Natural killer cell treated with Interleukin-12 subunit alpha and Interleukin-12 subunit beta and Interleukin-15 and Interleukin-18, amount 100 ng/mL, for 72 hours (primary cell): ENCODE measurements around the gene FYB1. TPM values are rescaled to one million over a fixed set of nuclear protein-coding genes. Genes with fewer than 3 reads are reported as not detected.

Source experiments
- ATAC-seq, 2 donors: fragments of 150-1000 bp; cut with Tn5 transposase in 1 of 2; sonication (Bioruptor Pico), chemical (Tn5 transposase) in 1 of 2; 2 replicates each; pipeline ENCODE4 v1.10.0; 2021
- DNase-seq: peaks from one replicate; pipeline ENCODE4 v3.0.0; 2022; ENCODE audit warnings: low spot score
- H3K27ac Mint-ChIP-seq, 2 donors: 1 replicate in 1 of 2; 2 replicates in 1 of 2; pipeline ENCODE4 v1.8.0; 2022; ENCODE audit warnings: mixed read lengths in 2 of 2, mild to moderate bottlenecking in 1 of 2, moderate library complexity in 1 of 2
- H3K27me3 Mint-ChIP-seq, 2 donors: 1 replicate in 1 of 2; 2 replicates in 1 of 2; pipeline ENCODE4 v1.8.0; 2022; ENCODE audit warnings: mixed read lengths in 2 of 2
- H3K36me3 Mint-ChIP-seq: one replicate; pipeline ENCODE4 v1.8.0; 2022; ENCODE audit warnings: mixed read lengths
- H3K4me1 Mint-ChIP-seq, 2 donors: 1 replicate in 1 of 2; 2 replicates in 1 of 2; pipeline ENCODE4 v1.8.0; 2022; ENCODE audit warnings: low read depth in 2 of 2, mixed read lengths in 2 of 2, mild to moderate bottlenecking in 1 of 2
- H3K4me3 Mint-ChIP-seq: one replicate; pipeline ENCODE4 v1.8.0; 2022; ENCODE audit warnings: mixed read lengths
- H3K9me3 Mint-ChIP-seq: 2 replicates; pipeline ENCODE4 v1.8.0; 2022; ENCODE audit warnings: mixed read lengths
- total RNA-seq, 2 donors: library from RNA; stranded (reverse); gene quantifications; one replicate each; pipeline ENCODE4 v1.2.3, GENCODE V29; 2022

Gene FYB1
- total RNA-seq, 2 donors from 2014 or later = 71.9 to 72.8 TPM

DNA sequence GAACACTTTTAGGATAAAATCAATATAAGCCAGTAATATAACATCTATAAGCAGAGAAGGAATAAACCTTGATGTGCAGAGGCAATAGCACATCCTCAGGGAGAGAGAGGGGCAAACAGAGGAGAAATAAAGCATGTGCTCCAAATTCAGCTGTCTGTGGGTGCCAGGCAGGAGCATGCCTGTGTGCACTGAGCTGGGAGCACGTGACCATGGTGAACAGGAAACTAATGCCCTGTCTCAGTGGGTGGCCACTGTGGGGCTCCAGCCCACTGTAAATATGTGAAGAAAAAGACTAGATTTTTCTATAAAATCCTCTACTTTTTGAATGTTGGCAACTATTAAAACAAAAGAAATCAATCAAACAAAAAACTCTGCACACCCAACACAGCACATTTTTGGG is 55.3 kb downstream of the FYB1 start:
- Mint-ChIP-seq H3K27me3 (no peaks in the 10 kb centered on the region), H3K4me3 (peak overlapping the region; percentile 79), H3K36me3 (peaks cover 17% of the 10 kb centered on the region), H3K27ac (peak overlapping the region; percentile 91 to 92), H3K9me3 (peaks cover 8% of the 10 kb centered on the region), H3K4me1 (peaks cover 59 to 71% of the 10 kb centered on the region in 2 donors)
- ATAC-seq (peak; percentile 65 to 72), DNase-seq (no peak)

DNA sequence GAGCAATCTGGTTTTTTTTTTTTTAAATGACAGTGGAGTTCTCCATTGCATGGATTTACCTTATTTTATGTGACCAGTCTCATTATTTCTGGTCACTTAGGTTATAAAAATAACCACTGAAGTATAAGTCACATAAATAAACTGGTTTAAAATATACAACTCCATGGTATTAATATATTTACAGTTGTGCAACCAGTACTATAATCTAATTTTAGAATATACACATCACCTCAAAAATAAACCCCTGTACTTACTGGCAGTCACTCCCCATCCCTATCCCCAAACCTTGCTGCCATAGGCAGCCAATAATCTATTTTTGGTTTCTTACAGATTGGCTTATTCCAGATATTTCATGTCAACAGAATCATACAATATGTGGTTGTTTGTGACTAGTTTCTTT is 57.8 kb downstream of the FYB1 start:
- H3K36me3 Mint-ChIP-seq = peaks cover 26% of the 10 kb centered on the region
- H3K27me3 Mint-ChIP-seq = no peaks in the 10 kb centered on the region
- no peak for DNase-seq
- H3K27ac Mint-ChIP-seq = peak overlapping the region; percentile 1 to 2
- peak overlapping the region; percentile 36 for H3K4me3 Mint-ChIP-seq
- peaks cover 58 to 69% of the 10 kb centered on the region in 2 donors for H3K4me1 Mint-ChIP-seq
- peaks cover 8% of the 10 kb centered on the region for H3K9me3 Mint-ChIP-seq
- no peak for ATAC-seq

DNA sequence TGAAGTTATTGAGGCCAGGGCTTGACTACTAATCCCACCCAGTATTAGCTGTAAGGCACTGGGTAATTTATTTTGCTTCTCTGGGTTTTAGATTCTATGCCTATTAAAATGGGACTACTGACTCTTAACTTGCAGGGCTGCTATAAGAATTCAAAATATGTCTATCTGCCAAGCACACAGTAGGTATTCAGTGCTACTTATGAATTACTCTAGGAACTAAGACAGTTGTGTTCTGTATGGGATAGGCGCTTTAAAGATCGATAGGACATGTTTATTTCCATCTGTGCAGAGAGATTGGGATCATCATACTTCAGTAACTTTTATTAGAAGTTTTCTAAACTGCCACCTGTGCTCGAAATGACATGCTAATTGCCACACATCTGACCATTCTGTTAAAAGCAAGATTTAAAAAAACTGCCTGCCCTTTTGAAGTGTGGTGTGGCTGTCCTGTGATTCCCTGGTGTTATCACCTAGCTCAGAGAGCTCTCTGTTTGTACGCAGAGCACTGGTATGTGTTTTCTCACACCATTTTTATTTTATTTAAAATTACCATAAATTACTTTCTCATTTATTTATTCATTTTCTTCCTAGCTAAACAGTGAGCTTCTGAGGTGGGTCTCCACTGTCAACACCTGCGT is 58.7 kb downstream of the FYB1 start:
- Mint-ChIP-seq H3K4me1 (peaks cover 59 to 63% of the 10 kb centered on the region in 2 donors), H3K27ac (peak overlapping the region; percentile 1 to 2), H3K36me3 (peaks cover 26% of the 10 kb centered on the region), H3K9me3 (peaks cover 8% of the 10 kb centered on the region), H3K4me3 (peak overlapping the region; percentile 25), H3K27me3 (no peaks in the 10 kb centered on the region)
- DNase-seq (no peak), ATAC-seq (peak in 1 of 2 donors; percentile 71)

DNA sequence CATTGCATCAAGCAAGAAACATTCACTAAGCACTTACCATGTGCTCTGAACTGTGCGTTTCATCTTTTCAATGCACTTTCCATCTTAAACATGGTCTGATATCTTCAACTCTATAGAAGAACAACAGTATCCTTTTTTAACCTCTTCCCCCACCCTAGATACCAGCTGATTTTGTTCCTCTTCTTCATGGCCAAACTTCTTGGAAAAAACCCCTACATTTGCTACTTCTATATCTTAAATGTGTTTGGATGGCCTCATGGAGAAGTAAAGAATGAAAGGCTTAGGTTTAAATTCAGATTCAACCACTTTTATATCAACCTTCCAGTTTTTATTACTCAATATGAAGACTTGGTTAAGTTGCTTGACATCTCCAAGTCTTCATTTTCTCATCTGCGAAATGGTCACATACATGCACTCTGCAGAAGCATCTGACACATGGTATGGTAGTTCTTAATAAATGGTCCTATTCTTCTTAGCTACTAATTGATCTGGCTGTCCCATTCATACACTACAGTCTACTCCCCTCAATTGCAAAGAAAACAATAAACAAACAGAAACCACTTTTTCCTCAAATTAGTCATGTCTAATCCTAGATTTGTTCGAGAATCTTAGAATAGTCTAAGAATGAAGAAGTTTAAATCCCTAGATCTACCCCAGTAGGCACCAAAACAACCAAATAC is 59.4 kb downstream of the FYB1 start:
- ATAC-seq = no peak
- no peak for DNase-seq
- Mint-ChIP-seq H3K27me3 (no peaks in the 10 kb centered on the region), H3K4me1 (peaks cover 55 to 59% of the 10 kb centered on the region in 2 donors), H3K4me3 (peak overlapping the region; percentile 25), H3K27ac (peak overlapping the region; percentile 1 to 2), H3K9me3 (peaks cover under 1% of the 10 kb centered on the region), H3K36me3 (peaks cover 18% of the 10 kb centered on the region)

DNA sequence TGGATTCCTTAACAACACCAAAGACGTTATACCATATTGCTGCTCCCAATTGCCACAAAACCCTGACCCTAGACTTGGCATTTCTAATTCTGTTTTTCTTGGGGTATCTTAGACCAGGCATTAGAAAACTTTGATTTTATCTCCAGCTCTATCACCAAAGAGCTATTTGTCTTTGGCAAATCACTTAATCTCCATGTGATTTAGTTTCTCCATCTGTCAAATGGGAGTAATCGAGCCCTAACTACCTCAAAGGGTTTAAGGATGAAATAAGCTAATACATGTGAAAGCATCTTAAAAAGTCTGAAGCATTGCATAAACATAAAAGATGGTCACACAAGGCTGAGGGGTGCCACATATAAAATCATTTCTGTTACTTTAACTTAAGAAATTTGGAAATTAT is 60.6 kb downstream of the FYB1 start:
- Mint-ChIP-seq H3K27ac (no peak overlapping the region), H3K9me3 (no peaks in the 10 kb centered on the region), H3K36me3 (peaks cover 15% of the 10 kb centered on the region), H3K27me3 (no peaks in the 10 kb centered on the region), H3K4me1 (peaks cover 47 to 48% of the 10 kb centered on the region in 2 donors), H3K4me3 (no peak overlapping the region)
- ATAC-seq (no peak), DNase-seq (no peak)

DNA sequence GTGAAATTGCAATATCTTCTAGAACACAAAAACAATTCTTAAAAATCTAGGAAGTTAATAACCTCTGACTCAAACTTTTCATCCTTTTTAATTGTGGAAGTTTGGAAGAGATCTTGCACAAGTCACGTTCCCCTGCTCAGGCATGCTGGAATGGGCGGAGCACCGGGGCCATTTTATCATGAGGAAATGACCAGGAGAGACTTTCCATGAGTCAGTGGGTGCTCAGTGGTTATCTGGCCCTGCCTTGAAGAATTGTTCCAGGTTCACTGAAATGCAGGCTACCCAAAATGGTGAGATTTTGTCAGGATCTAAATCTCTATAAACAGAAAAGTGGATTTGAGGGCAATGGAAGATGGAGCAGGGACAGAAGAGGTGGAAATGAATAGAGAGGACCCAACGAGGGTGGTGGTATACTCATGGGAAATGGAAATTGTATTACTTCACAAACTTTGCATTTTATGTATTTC is 61.2 kb downstream of the FYB1 start:
- Mint-ChIP-seq H3K9me3 (no peaks in the 10 kb centered on the region), H3K4me3 (no peak overlapping the region), H3K36me3 (peaks cover 16% of the 10 kb centered on the region), H3K4me1 (peaks cover 45 to 47% of the 10 kb centered on the region in 2 donors), H3K27me3 (no peaks in the 10 kb centered on the region), H3K27ac (peak overlapping the region; percentile 13 to 76)
- DNase-seq (no peak), ATAC-seq (no peak)

DNA sequence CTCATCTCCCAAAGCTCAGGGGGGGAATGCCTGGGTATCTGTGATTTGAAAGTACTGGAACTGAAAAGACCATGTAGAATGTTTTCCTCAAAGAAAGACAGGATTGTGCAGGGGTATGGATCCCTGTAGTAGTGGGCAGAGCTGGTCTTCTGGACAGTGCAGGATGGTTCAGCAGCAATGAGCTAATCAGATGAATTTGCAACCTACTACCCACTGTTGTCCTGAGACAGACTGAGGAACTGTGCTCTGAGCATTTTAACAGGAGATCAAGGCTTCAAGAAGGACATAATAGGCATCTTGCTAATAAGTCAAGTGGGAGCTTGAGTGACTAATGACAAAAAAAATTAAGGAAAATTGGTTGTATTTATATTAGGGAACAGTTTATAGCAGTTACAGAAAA is 61.7 kb downstream of the FYB1 start:
- Mint-ChIP-seq H3K4me1 (peaks cover 47 to 52% of the 10 kb centered on the region in 2 donors), H3K36me3 (peaks cover 21% of the 10 kb centered on the region), H3K4me3 (no peak overlapping the region), H3K27ac (peak overlapping the region; percentile 13 to 76), H3K27me3 (no peaks in the 10 kb centered on the region), H3K9me3 (no peaks in the 10 kb centered on the region)
- ATAC-seq (no peak), DNase-seq (no peak)

DNA sequence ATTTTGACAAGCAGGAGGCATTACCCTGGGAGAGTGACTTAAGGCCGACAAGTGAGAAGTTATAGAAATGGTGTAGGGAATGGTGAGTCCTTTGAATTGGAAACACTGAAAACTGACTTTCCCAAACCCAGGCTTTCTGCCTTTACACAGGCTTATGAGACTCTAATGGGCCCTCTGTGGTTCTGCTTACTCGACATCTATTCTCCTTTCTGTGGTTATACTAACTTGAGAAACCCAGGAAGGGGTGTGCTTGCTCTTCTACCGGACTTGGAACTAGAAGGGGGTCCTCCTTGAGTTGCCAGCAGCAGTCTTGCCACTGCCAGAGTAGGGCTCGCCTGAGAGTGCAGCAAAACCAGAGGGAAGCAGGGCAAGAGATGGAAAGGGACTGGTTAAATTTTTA is 63.3 kb downstream of the FYB1 start:
- no peaks in the 10 kb centered on the region for H3K27me3 Mint-ChIP-seq
- H3K4me3 Mint-ChIP-seq = no peak overlapping the region
- ATAC-seq (no peak), DNase-seq (no peak)
- H3K27ac Mint-ChIP-seq = peak overlapping the region; percentile 16 to 66
- H3K9me3 Mint-ChIP-seq = no peaks in the 10 kb centered on the region
- H3K4me1 Mint-ChIP-seq = peaks cover 47 to 48% of the 10 kb centered on the region in 2 donors
- H3K36me3 Mint-ChIP-seq = peaks cover 23% of the 10 kb centered on the region

DNA sequence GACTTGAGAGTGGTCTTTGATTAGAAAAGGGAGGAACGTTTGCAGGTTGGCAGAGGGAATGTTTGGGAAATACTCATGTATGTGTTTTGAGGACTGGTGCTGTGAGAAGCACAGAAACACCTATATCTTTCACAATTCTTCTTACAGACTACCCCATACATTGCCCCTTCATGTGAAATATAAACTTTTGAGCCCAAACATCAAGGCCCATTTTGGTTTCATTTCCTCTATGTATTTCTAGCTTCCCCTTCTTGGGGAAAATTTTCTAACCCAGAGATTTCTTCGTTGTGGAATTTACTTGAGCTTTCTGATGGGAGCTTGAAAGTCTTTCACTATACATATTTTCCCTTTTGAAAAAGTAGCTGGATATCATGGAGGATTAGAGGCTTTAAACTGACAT is 67.6 kb downstream of the FYB1 start:
- Mint-ChIP-seq H3K4me3 (no peak overlapping the region), H3K27me3 (no peaks in the 10 kb centered on the region), H3K36me3 (peaks cover 14% of the 10 kb centered on the region), H3K27ac (peak overlapping the region; percentile 54 to 72), H3K4me1 (peaks cover 32 to 36% of the 10 kb centered on the region in 2 donors), H3K9me3 (no peaks in the 10 kb centered on the region)
- no peak for ATAC-seq
- no peak for DNase-seq

DNA sequence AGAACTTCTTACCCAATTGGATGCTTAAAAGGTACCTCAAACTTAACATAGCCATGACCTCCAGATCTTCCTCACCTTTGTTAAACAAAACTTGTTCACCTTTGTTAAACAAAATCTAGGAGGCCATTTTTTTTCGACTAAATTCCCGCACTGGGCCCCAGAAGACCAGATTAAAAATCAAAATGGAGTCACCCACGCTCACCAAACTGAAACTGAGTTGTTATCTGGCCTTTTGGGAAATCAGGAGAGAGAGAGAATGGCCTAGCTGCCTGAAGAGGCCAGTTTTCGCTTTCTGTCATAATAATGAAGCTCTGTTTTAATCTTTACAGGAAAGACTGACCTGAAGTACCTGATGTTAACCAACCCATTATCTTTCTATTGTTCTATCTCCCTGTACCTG is 69.4 kb downstream of the FYB1 start:
- DNase-seq = no peak
- Mint-ChIP-seq H3K4me3 (no peak overlapping the region), H3K36me3 (peaks cover 14% of the 10 kb centered on the region), H3K27me3 (no peaks in the 10 kb centered on the region), H3K9me3 (no peaks in the 10 kb centered on the region), H3K27ac (peak overlapping the region; percentile 54 to 72), H3K4me1 (peaks cover 28 to 29% of the 10 kb centered on the region in 2 donors)
- ATAC-seq = no peak

DNA sequence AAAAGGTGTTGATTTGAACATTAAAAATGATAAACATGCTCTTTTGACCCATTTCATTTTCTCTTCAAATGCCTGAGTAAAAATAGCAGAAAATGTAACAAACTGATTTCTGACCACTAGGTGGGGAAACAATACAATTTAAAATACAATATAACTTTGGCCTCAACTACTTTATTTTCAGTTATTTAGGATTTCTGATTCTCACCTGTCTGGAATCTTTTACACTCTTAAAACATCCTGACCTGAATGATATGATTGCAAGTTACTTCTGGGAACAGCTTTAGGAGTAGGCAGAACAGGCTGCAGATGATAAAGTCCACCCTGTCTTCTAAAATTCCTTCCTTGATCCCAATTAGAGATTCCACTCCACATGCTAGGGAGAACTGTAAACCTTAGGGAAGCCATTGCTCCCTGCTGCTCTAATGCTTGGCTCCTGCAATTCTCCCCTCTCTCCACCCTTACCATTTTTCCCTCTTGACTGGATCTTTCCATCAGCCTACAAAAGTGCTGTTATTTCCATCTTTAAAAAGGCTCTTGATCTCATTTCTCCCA is 70.3 kb downstream of the FYB1 start:
- peaks cover 26 to 28% of the 10 kb centered on the region in 2 donors for H3K4me1 Mint-ChIP-seq
- no peak for ATAC-seq
- peaks cover 14% of the 10 kb centered on the region for H3K36me3 Mint-ChIP-seq
- H3K4me3 Mint-ChIP-seq = no peak overlapping the region
- peak overlapping the region; percentile 54 to 72 for H3K27ac Mint-ChIP-seq
- H3K27me3 Mint-ChIP-seq = no peaks in the 10 kb centered on the region
- no peaks in the 10 kb centered on the region for H3K9me3 Mint-ChIP-seq
- DNase-seq = no peak

DNA sequence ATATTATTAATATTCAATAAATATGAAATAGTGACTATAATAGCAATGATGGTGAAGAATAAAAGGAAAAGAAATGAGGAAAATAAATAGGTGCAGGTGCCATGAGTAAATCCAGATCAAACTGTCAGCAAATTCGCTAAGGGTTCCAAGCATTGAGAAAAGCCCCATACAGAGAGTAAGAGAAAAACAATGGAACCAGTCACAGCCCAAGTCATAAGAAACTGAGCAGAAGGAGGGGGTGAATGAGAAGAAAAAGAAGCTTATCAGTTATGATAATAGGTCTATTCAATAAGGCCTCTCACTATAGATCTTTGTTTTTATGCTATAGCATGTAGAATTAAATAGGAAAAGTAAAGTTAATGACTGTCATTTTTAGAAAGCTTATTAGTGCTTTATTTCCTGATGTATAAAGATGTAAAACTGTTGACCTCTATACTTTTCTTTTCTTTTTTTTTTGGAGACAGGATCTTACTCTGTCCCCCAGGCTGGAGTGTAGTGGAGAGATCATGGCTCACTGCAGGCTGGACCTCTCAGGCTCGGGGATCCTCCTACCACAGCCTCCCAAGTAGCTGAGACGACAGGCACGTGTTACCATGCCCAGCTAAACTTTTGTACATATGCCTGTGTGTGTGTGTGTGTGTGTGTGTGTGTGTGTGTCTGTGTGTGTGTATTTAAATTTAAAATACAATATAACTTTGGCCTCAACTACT is 72.4 kb downstream of the FYB1 start:
- Mint-ChIP-seq H3K9me3 (no peaks in the 10 kb centered on the region), H3K27ac (peak overlapping the region in 1 of 2 donors; percentile 28), H3K4me3 (no peak overlapping the region), H3K36me3 (peaks cover 6% of the 10 kb centered on the region), H3K27me3 (no peaks in the 10 kb centered on the region), H3K4me1 (peaks cover 20 to 23% of the 10 kb centered on the region in 2 donors)
- no peak for ATAC-seq
- no peak for DNase-seq

DNA sequence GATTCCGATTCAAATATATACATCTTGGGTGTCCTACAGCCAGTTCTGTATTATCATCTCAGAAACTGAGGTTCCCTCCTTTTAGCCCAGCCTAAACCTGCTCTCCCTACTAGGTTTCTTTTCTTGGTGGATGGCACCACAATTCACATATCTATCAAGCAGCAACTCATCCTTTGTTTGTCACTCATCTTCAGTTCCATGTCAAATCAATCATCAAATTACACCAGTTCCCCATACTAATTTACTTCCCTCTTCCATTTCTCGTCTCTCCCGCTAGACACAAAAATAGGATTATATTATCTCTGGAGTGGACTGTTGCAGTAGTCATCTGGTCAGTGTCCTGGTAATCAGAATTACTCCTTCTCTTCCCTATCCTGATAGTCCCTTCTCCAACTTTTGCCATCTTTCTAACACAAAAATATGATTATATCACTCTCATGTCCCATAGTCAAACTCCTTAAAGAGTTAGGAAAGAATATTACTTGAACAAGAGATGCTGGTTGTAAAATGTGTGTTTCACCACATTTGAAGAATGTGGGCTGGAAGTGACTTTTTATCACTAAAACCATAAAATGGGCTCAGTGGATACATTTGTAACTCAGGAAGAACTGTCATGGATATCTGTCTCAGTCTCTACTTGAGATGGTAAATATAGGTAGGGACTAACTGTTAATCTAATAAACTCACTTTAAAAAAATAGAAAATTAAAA is 76.1 kb downstream of the FYB1 start:
- no peaks in the 10 kb centered on the region for H3K27me3 Mint-ChIP-seq
- no peak for ATAC-seq
- H3K36me3 Mint-ChIP-seq = peaks cover 6% of the 10 kb centered on the region
- H3K4me1 Mint-ChIP-seq = peaks cover 4 to 5% of the 10 kb centered on the region in 2 donors
- no peak overlapping the region for H3K4me3 Mint-ChIP-seq
- H3K27ac Mint-ChIP-seq = no peak overlapping the region
- no peaks in the 10 kb centered on the region for H3K9me3 Mint-ChIP-seq
- DNase-seq = no peak
